Measurements from ENCODE around the gene U2AF1.
"Not testable (repeated sequence)": the region's sequence is repeated elsewhere in the genome, so short reads cannot be mapped to it uniquely, and the experiment has no call there.

The U2AF1 gene

GRCh38 chr21:43130094-43130493, 22.7 kb upstream of the U2AF1 start:
- H3K27ac ChIP-seq (ENCODE audit: low read depth, low read length); H4K20me1 ChIP-seq (ENCODE audit: low read depth, low read length); H2AFZ ChIP-seq (ENCODE audit: low read depth, low read length, severe bottlenecking); H3K4me3 ChIP-seq (ENCODE audit: insufficient read depth, low read length, poor library complexity, severe bottlenecking); H3K9me2 ChIP-seq (replicated peaks; ENCODE audit: insufficient read depth, low read length); H3K27me3 ChIP-seq (ENCODE audit: low read length); H3K4me2 ChIP-seq (ENCODE audit: low read depth, low read length, poor library complexity, severe bottlenecking); H3F3A ChIP-seq (ENCODE audit: insufficient read depth); H3K9me3 ChIP-seq (ENCODE audit: insufficient read depth, low read length); H3K9ac ChIP-seq (ENCODE audit: low read length); H3K79me2 ChIP-seq (ENCODE audit: insufficient read depth, low read length); H3K36me3 ChIP-seq (ENCODE audit: low read length): not testable (repeated sequence)

- H3K4me3 ChIP-seq (ENCODE audit: insufficient read depth, low read length, poor library complexity, severe bottlenecking); H3K9me3 ChIP-seq (ENCODE audit: insufficient read depth, low read length); H3K9me2 ChIP-seq (replicated peaks; ENCODE audit: insufficient read depth, low read length); H3F3A ChIP-seq (ENCODE audit: insufficient read depth); H3K79me2 ChIP-seq (ENCODE audit: insufficient read depth, low read length); H3K27me3 ChIP-seq (ENCODE audit: low read length); H2AFZ ChIP-seq (ENCODE audit: low read depth, low read length, severe bottlenecking); H3K4me2 ChIP-seq (ENCODE audit: low read depth, low read length, poor library complexity, severe bottlenecking); H4K20me1 ChIP-seq (ENCODE audit: low read depth, low read length); H3K36me3 ChIP-seq (ENCODE audit: low read length); H3K9ac ChIP-seq (ENCODE audit: low read length); H3K27ac ChIP-seq (ENCODE audit: low read depth, low read length): not testable (repeated sequence)
Observed at GRCh38 chr21:43115956-43116355, 8.6 kb upstream of the U2AF1 start.

- H3K4me2 ChIP-seq (ENCODE audit: low read depth, low read length, poor library complexity, severe bottlenecking): not testable (repeated sequence)
Observed at GRCh38 chr21:43114483-43114882, 7.1 kb upstream of the U2AF1 start.

GRCh38 chr21:43109006-43109405, 1.6 kb upstream of the U2AF1 start:
- H3K9ac ChIP-seq (ENCODE audit: low read length); H3K79me2 ChIP-seq (ENCODE audit: insufficient read depth, low read length); H3K4me2 ChIP-seq (ENCODE audit: low read depth, low read length, poor library complexity, severe bottlenecking); H4K20me1 ChIP-seq (ENCODE audit: low read depth, low read length); H2AFZ ChIP-seq (ENCODE audit: low read depth, low read length, severe bottlenecking); H3K9me2 ChIP-seq (replicated peaks; ENCODE audit: insufficient read depth, low read length); H3K27ac ChIP-seq (ENCODE audit: low read depth, low read length); H3K9me3 ChIP-seq (ENCODE audit: insufficient read depth, low read length); H3K4me3 ChIP-seq (ENCODE audit: insufficient read depth, low read length, poor library complexity, severe bottlenecking); H3K36me3 ChIP-seq (ENCODE audit: low read length); H3F3A ChIP-seq (ENCODE audit: insufficient read depth); H3K27me3 ChIP-seq (ENCODE audit: low read length): not testable (repeated sequence)

More at GRCh38 chr21:43114483-43114882, 7.1 kb upstream of the U2AF1 start:
- H3F3A ChIP-seq (ENCODE audit: insufficient read depth); H3K27me3 ChIP-seq (ENCODE audit: low read length); H2AFZ ChIP-seq (ENCODE audit: low read depth, low read length, severe bottlenecking); H3K79me2 ChIP-seq (ENCODE audit: insufficient read depth, low read length); H3K27ac ChIP-seq (ENCODE audit: low read depth, low read length); H4K20me1 ChIP-seq (ENCODE audit: low read depth, low read length); H3K9ac ChIP-seq (ENCODE audit: low read length); H3K4me3 ChIP-seq (ENCODE audit: insufficient read depth, low read length, poor library complexity, severe bottlenecking); H3K36me3 ChIP-seq (ENCODE audit: low read length); H3K9me3 ChIP-seq (ENCODE audit: insufficient read depth, low read length); H3K9me2 ChIP-seq (replicated peaks; ENCODE audit: insufficient read depth, low read length): not testable (repeated sequence)

- not testable (repeated sequence) for H4K20me1 ChIP-seq (ENCODE audit: low read depth, low read length); H3K4me3 ChIP-seq (ENCODE audit: insufficient read depth, low read length, poor library complexity, severe bottlenecking); H3K27ac ChIP-seq (ENCODE audit: low read depth, low read length); H3K9me3 ChIP-seq (ENCODE audit: insufficient read depth, low read length); H3K79me2 ChIP-seq (ENCODE audit: insufficient read depth, low read length); H3K9me2 ChIP-seq (replicated peaks; ENCODE audit: insufficient read depth, low read length); H3K4me2 ChIP-seq (ENCODE audit: low read depth, low read length, poor library complexity, severe bottlenecking); H3K36me3 ChIP-seq (ENCODE audit: low read length); H2AFZ ChIP-seq (ENCODE audit: low read depth, low read length, severe bottlenecking); H3K27me3 ChIP-seq (ENCODE audit: low read length); H3K9ac ChIP-seq (ENCODE audit: low read length); H3F3A ChIP-seq (ENCODE audit: insufficient read depth)
Observed at GRCh38 chr21:43108177-43108576, 807 bp upstream of the U2AF1 start.

GRCh38 chr21:43107794-43108137, 396 bp upstream of the U2AF1 start:
- not testable (repeated sequence) for H3K36me3 ChIP-seq (ENCODE audit: low read length); H2AFZ ChIP-seq (ENCODE audit: low read depth, low read length, severe bottlenecking); H3K4me2 ChIP-seq (ENCODE audit: low read depth, low read length, poor library complexity, severe bottlenecking); H3K9me2 ChIP-seq (replicated peaks; ENCODE audit: insufficient read depth, low read length); H3K9ac ChIP-seq (ENCODE audit: low read length); H3K27me3 ChIP-seq (ENCODE audit: low read length); H3K9me3 ChIP-seq (ENCODE audit: insufficient read depth, low read length); H3K4me3 ChIP-seq (ENCODE audit: insufficient read depth, low read length, poor library complexity, severe bottlenecking); H4K20me1 ChIP-seq (ENCODE audit: low read depth, low read length); H3K79me2 ChIP-seq (ENCODE audit: insufficient read depth, low read length); H3F3A ChIP-seq (ENCODE audit: insufficient read depth); H3K27ac ChIP-seq (ENCODE audit: low read depth, low read length)

- H3F3A ChIP-seq (ENCODE audit: insufficient read depth); H3K27ac ChIP-seq (ENCODE audit: low read depth, low read length); H3K4me3 ChIP-seq (ENCODE audit: insufficient read depth, low read length, poor library complexity, severe bottlenecking); H3K4me2 ChIP-seq (ENCODE audit: low read depth, low read length, poor library complexity, severe bottlenecking); H3K9ac ChIP-seq (ENCODE audit: low read length); H3K36me3 ChIP-seq (ENCODE audit: low read length); H3K79me2 ChIP-seq (ENCODE audit: insufficient read depth, low read length); H3K27me3 ChIP-seq (ENCODE audit: low read length); H3K9me3 ChIP-seq (ENCODE audit: insufficient read depth, low read length); H4K20me1 ChIP-seq (ENCODE audit: low read depth, low read length); H2AFZ ChIP-seq (ENCODE audit: low read depth, low read length, severe bottlenecking); H3K9me2 ChIP-seq (replicated peaks; ENCODE audit: insufficient read depth, low read length): not testable (repeated sequence)
Observed at GRCh38 chr21:43104642-43105041, 2.7 kb downstream of the U2AF1 start.

GRCh38 chr21:43102281-43102680, 5.1 kb downstream of the U2AF1 start:
- not testable (repeated sequence) for H2AFZ ChIP-seq (ENCODE audit: low read depth, low read length, severe bottlenecking); H3K27ac ChIP-seq (ENCODE audit: low read depth, low read length); H3K36me3 ChIP-seq (ENCODE audit: low read length); H3F3A ChIP-seq (ENCODE audit: insufficient read depth); H4K20me1 ChIP-seq (ENCODE audit: low read depth, low read length); H3K4me3 ChIP-seq (ENCODE audit: insufficient read depth, low read length, poor library complexity, severe bottlenecking); H3K79me2 ChIP-seq (ENCODE audit: insufficient read depth, low read length); H3K9ac ChIP-seq (ENCODE audit: low read length); H3K9me3 ChIP-seq (ENCODE audit: insufficient read depth, low read length); H3K27me3 ChIP-seq (ENCODE audit: low read length); H3K4me2 ChIP-seq (ENCODE audit: low read depth, low read length, poor library complexity, severe bottlenecking); H3K9me2 ChIP-seq (replicated peaks; ENCODE audit: insufficient read depth, low read length)

All from SU-DHL-6 (cell line).